Measurements from ENCODE around the gene SLC22A3. TPM values are rescaled to one million over a fixed set of nuclear protein-coding genes. Genes with fewer than 3 reads are reported as not detected.

SLC22A3 gene
- total RNA-seq, 1 experiment from 2014 or later, result 0.09 TPM

GRCh38 chr6:160336200-160336599, 12.0 kb upstream of the SLC22A3 start:
- DNase-seq (ENCODE audit: unreplicated experiment), result no peak
- intact Hi-C loops (cut with micrococcal nuclease), result no loop called here
- Mint-ChIP-seq H3K27me3 (ENCODE audit: insufficient read depth, unreplicated experiment) (no peaks in the 10 kb centered on the region), H3K27ac (ENCODE audit: low read depth, unreplicated experiment) (no peak overlapping the region), H3K4me1 (ENCODE audit: insufficient read depth, unreplicated experiment) (peaks cover 7% of the 10 kb centered on the region), H3K9me3 (ENCODE audit: unreplicated experiment) (peaks cover 8% of the 10 kb centered on the region), H3K4me3 (ENCODE audit: unreplicated experiment) (no peak overlapping the region), H3K36me3 (ENCODE audit: insufficient read depth, unreplicated experiment) (no peaks in the 10 kb centered on the region)
- no TSS peak for BruUV-seq (replicated peaks)
- CTCF ChIA-PET, result no interaction called here
- TF ChIP-seq CTCF (IDR thresholded peaks at IDR 0.05; ENCODE audit: unreplicated experiment), result no peak
- POLR2A ChIA-PET, result no interaction called here

- intact Hi-C loops (cut with micrococcal nuclease), result no loop called here
- Mint-ChIP-seq H3K27ac (ENCODE audit: low read depth, unreplicated experiment) (no peak overlapping the region), H3K9me3 (ENCODE audit: unreplicated experiment) (peaks cover 8% of the 10 kb centered on the region), H3K27me3 (ENCODE audit: insufficient read depth, unreplicated experiment) (no peaks in the 10 kb centered on the region), H3K4me3 (ENCODE audit: unreplicated experiment) (no peak overlapping the region), H3K36me3 (ENCODE audit: insufficient read depth, unreplicated experiment) (no peaks in the 10 kb centered on the region), H3K4me1 (ENCODE audit: insufficient read depth, unreplicated experiment) (peaks cover 7% of the 10 kb centered on the region)
- ChIA-PET POLR2A (interaction anchor here (1.1 kb wide), 1 partner anchor 42 kb away, joined by 5 read pairs; no protein-coding TSS in a partner anchor), CTCF (no interaction called here)
- TF ChIP-seq CTCF (IDR thresholded peaks at IDR 0.05; ENCODE audit: unreplicated experiment), result no peak
- no TSS peak for BruUV-seq (replicated peaks)
- peak; percentile 41 for DNase-seq (ENCODE audit: unreplicated experiment)
Observed at GRCh38 chr6:160337301-160337700, 10.9 kb upstream of the SLC22A3 start.

GRCh38 chr6:160337991-160338390, 10.2 kb upstream of the SLC22A3 start:
- no peak for TF ChIP-seq CTCF (IDR thresholded peaks at IDR 0.05; ENCODE audit: unreplicated experiment)

GRCh38 chr6:160343144-160343543, 5.0 kb upstream of the SLC22A3 start:
- intact Hi-C loops (cut with micrococcal nuclease), result no loop called here
- Mint-ChIP-seq H3K4me3 (ENCODE audit: unreplicated experiment) (no peak overlapping the region), H3K36me3 (ENCODE audit: insufficient read depth, unreplicated experiment) (no peaks in the 10 kb centered on the region), H3K27me3 (ENCODE audit: insufficient read depth, unreplicated experiment) (no peaks in the 10 kb centered on the region), H3K27ac (ENCODE audit: low read depth, unreplicated experiment) (no peak overlapping the region), H3K9me3 (ENCODE audit: unreplicated experiment) (no peaks in the 10 kb centered on the region), H3K4me1 (ENCODE audit: insufficient read depth, unreplicated experiment) (no peaks in the 10 kb centered on the region)
- ChIA-PET CTCF (no interaction called here), POLR2A (no interaction called here)
- BruUV-seq (replicated peaks), result no TSS peak
- no peak for TF ChIP-seq CTCF (IDR thresholded peaks at IDR 0.05; ENCODE audit: unreplicated experiment)
- no peak for DNase-seq (ENCODE audit: unreplicated experiment)

More at GRCh38 chr6:160337991-160338390, 10.2 kb upstream of the SLC22A3 start:
- H3K4me3 Mint-ChIP-seq (ENCODE audit: unreplicated experiment), result no peak overlapping the region
- ChIA-PET POLR2A (interaction anchor here (1.1 kb wide), 1 partner anchor 42 kb away, joined by 5 read pairs; no protein-coding TSS in a partner anchor), CTCF (no interaction called here)
- no peak for DNase-seq (ENCODE audit: unreplicated experiment)
- no TSS peak for BruUV-seq (replicated peaks)
- H3K27ac Mint-ChIP-seq (ENCODE audit: low read depth, unreplicated experiment), result no peak overlapping the region
- no peaks in the 10 kb centered on the region for H3K27me3 Mint-ChIP-seq (ENCODE audit: insufficient read depth, unreplicated experiment)
- H3K4me1 Mint-ChIP-seq (ENCODE audit: insufficient read depth, unreplicated experiment), result peaks cover 7% of the 10 kb centered on the region
- intact Hi-C loops (cut with micrococcal nuclease), result no loop called here
- peaks cover 3% of the 10 kb centered on the region for H3K9me3 Mint-ChIP-seq (ENCODE audit: unreplicated experiment)
- no peaks in the 10 kb centered on the region for H3K36me3 Mint-ChIP-seq (ENCODE audit: insufficient read depth, unreplicated experiment)

All from MCF 10A (cell line).